NB4 (cell line): ENCODE measurements around the gene SMURF2.

ENCODE experiments used
- DNase-seq: peaks from one replicate; pipeline ENCODE4 v3.0.0; 2010; ENCODE audit warnings: low read depth
- H3K4me3 ChIP-seq: one replicate; pipeline ENCODE4 v1.5.1; 2011; ENCODE audit warnings: mild to moderate bottlenecking, low read depth, low read length, moderate library complexity
- MYC ChIP-seq: IDR thresholded peaks from 2 replicates; pipeline ENCODE4 v1.6.1; 2011; ENCODE audit warnings: low read depth, low read length
- POLR2A ChIP-seq: IDR thresholded peaks from 2 replicates; pipeline ENCODE4 v1.6.1; 2011; ENCODE audit warnings: mild to moderate bottlenecking; ENCODE audit not compliant: insufficient read length; ENCODE audit errors: extremely low read depth
- TF ChIP-seq, protein P1 (sequence below): IDR thresholded peaks from one replicate; pipeline ENCODE4 v1.5.1; 2012; ENCODE audit warnings: low read depth, low read length
- TF ChIP-seq, protein P2 (sequence below): IDR thresholded peaks from 2 replicates; pipeline ENCODE4 v1.6.1; 2011; ENCODE audit warnings: low read depth, low read length

SMURF2 gene

DNA sequence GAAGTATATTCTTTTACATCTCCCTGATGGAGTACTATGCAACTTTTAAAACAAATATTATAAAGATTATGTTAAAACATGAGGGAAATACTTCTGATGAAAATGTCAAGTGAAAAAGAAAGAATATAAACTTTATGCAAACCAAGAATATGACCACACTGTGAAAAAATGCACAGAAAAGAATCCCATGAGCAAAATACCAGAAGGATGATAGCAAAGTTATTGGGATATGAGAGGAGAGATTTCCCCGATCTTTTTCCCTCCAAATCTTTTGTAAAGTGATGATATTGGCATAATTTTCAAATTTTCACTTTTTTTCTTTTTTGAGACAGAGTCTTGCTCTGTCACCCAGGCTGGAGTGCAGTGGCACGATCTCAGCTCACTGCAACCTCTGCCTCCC, 36.6 kb upstream of the SMURF2 start:
- no peak overlapping the region for H3K4me3 ChIP-seq
- no peak for DNase-seq
- TF ChIP-seq MYC: no peak
- TF ChIP-seq, protein P1, sequence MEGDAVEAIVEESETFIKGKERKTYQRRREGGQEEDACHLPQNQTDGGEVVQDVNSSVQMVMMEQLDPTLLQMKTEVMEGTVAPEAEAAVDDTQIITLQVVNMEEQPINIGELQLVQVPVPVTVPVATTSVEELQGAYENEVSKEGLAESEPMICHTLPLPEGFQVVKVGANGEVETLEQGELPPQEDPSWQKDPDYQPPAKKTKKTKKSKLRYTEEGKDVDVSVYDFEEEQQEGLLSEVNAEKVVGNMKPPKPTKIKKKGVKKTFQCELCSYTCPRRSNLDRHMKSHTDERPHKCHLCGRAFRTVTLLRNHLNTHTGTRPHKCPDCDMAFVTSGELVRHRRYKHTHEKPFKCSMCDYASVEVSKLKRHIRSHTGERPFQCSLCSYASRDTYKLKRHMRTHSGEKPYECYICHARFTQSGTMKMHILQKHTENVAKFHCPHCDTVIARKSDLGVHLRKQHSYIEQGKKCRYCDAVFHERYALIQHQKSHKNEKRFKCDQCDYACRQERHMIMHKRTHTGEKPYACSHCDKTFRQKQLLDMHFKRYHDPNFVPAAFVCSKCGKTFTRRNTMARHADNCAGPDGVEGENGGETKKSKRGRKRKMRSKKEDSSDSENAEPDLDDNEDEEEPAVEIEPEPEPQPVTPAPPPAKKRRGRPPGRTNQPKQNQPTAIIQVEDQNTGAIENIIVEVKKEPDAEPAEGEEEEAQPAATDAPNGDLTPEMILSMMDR: no peak
- TF ChIP-seq, protein P2, sequence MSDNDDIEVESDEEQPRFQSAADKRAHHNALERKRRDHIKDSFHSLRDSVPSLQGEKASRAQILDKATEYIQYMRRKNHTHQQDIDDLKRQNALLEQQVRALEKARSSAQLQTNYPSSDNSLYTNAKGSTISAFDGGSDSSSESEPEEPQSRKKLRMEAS: no peak
- TF ChIP-seq POLR2A: no peak

DNA sequence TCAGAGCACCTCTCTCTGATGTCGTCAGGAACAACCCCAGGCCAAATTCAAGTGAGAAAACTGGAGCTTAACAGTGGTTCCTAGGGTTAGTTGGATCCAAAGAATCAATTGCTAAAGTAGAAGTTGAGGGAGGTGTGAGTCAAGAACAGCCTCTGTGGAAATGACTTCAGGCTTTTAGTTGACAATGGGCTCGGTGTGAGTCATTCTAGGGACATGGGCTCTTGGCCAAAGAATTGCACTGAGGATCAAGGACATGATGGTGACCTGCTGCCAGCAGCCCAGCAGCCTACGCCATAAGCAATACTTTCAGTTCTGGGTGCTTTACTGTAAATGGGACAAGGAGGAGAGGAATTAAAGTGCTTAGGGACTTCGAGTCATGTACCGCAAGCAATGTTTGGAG, 32.1 kb upstream of the SMURF2 start:
- no peak overlapping the region for H3K4me3 ChIP-seq
- peak; percentile 63 for DNase-seq

DNA sequence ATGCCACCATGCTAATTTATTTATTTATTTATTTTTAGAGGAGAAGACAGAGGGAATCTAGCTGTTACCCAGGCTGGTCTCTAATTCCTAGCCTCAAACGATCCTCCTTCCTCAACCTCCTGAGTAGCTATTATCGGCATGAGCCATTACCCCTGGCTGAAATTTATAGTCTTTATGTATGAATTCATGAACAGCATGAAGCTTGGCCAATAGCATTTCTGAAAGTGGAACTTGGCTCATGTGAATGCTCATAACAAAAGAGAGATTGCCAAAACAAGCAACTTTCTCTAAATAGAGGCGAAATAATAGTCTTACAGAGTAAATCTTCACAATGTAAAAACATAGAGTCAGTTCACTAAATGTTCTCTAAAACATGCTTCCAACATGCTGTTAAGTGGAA, 30.1 kb upstream of the SMURF2 start:
- no peak for DNase-seq
- TF ChIP-seq, protein P1: no peak
- TF ChIP-seq, protein P2: no peak
- no peak for TF ChIP-seq POLR2A
- no peak for TF ChIP-seq MYC
- H3K4me3 ChIP-seq: no peak overlapping the region

More for the DNA sequence above, 32.1 kb upstream of the SMURF2 start:
- TF ChIP-seq, protein P1: no peak
- TF ChIP-seq, protein P2: no peak

DNA sequence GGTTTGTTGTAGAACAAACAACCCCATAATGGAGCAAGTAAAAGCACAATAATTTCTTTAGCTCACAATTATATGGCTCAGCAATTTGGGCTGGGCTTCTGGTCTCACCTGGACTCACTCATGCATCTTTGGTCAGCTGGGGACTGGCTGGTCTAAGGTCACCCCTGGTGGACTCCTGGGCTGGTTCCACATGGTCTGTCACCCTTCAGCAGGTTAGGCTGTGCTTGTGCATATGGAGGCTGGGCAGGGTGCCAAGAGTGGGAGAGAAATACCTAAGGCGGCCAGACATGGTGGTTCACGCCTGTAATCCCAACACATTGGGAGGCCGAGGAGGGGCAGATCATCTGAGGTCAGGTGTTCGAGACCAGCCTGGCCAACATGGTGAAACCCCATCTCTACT, 27.0 kb upstream of the SMURF2 start:
- DNase-seq: no peak
- H3K4me3 ChIP-seq: no peak overlapping the region
- TF ChIP-seq, protein P2: no peak
- TF ChIP-seq POLR2A: no peak
- TF ChIP-seq, protein P1: no peak
- no peak for TF ChIP-seq MYC

DNA sequence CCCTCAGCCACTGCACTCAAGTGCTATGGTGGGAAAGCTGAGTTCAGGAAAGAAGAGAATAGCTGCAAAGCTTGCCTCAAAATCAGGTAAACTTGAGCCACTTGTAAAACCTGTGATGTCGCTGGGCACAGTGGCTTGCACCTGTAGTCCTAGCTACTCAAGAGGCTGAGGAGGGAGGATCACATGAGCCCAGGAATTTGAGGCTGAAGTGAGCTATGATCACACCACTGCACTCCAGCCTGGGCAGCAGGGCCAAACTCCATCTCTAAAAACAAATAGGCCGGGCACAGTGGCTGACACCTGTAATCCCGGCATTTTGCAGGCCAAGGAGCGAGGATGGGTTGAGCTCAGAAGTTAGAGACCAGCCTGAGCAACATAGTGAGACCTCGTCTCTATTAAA, 26.4 kb upstream of the SMURF2 start:
- DNase-seq: no peak
- TF ChIP-seq POLR2A (no peak), MYC (no peak)
- TF ChIP-seq, protein P1: no peak
- TF ChIP-seq, protein P2: no peak
- H3K4me3 ChIP-seq: no peak overlapping the region

DNA sequence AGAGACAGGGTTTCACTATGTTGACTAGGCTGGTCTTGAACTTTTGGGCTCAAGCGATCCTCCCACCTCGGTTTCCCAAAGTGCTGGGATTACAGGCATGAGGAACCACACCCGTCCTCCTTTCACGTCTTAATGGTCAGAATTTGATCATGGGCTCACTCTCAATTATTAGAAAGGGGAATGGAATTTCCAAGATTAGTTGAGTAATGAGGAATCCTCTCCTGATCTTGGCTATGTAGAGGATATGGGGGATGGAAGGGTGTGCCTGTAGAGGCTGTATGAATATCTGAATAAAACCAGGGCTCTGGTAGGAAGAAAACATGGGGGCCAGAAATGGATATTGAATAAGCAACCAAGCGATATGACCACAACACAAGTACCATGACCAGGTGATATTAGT, 25.9 kb upstream of the SMURF2 start:
- DNase-seq: no peak
- H3K4me3 ChIP-seq: no peak overlapping the region
- TF ChIP-seq, protein P1: no peak
- TF ChIP-seq MYC (no peak), POLR2A (no peak)
- TF ChIP-seq, protein P2: no peak
